Endothelial cell of umbilical vein (primary cell): ENCODE data around the gene POLR3A. TPM values are rescaled to one million over a fixed set of nuclear protein-coding genes. Genes with fewer than 3 reads are reported as not detected.

ENCODE experiments used
- BruUV-seq: library from RNA; stranded (reverse); fragments of 400-500 nt; replicated peaks from 2 replicates; lab custom pipeline; 2021; lab: Mats Ljungman, UMichigan
- CTCF ChIA-PET: fragments of 300-600, 350-600 bp; sonication (Branson Sonifier 250); formaldehyde crosslinking; loops from one replicate; lab custom pipeline; 2021; ENCODE audit warnings: antibody characterized with exemption, inconsistent platforms; lab: Charles Lee
- POLR2A ChIA-PET: fragments of 300-600, 350-600 bp; sonication (Branson Sonifier 250); formaldehyde crosslinking; loops from one replicate; lab custom pipeline; 2021; ENCODE audit warnings: antibody characterized with exemption, inconsistent platforms; lab: Charles Lee
- DNase-seq: peaks from one replicate; pipeline ENCODE4 v3.0.0-alpha.2; 2011; ENCODE audit warnings: low read depth, low spot score
- FAIRE-seq: peaks from 2 replicates; lab custom pipeline; 2011; peaks lifted over from hg19 to GRCh38; lab: Jason Lieb, UNC
- H2AFZ ChIP-seq: 2 replicates; pipeline ENCODE4 v1.6.0; 2012; ENCODE audit warnings: low read depth, low read length, control low read depth, inconsistent platforms
- H3K27ac ChIP-seq: 2 replicates; pipeline ENCODE4 v1.5.1; 2011; ENCODE audit warnings: low read depth, mild to moderate bottlenecking, control low read depth, low read length, moderate library complexity; ENCODE audit not compliant: insufficient read depth
- H3K27me3 ChIP-seq, 2 experiments: 2 replicates each; pipeline versions ENCODE4 v1.6.0 to v1.6.1; 2011; ENCODE audit warnings: low read length in 2 of 2, mixed read lengths in 1 of 2; ENCODE audit not compliant: control insufficient read depth in 2 of 2, insufficient read depth in 2 of 2
- H3K36me3 ChIP-seq, 2 experiments: 2 replicates in 1 of 2; 3 replicates in 1 of 2; pipeline ENCODE4 v1.5.1; 2011; ENCODE audit warnings: low read length in 2 of 2, mild to moderate bottlenecking in 1 of 2, moderate library complexity in 1 of 2; ENCODE audit not compliant: control insufficient read depth in 2 of 2, insufficient read depth in 2 of 2; ENCODE audit errors: extremely low read depth in 1 of 2
- H3K4me1 ChIP-seq: 3 replicates; pipeline ENCODE4 v1.5.1; 2011; ENCODE audit warnings: mild to moderate bottlenecking, low read length; ENCODE audit not compliant: control insufficient read depth, insufficient read depth; ENCODE audit errors: extremely low read depth
- H3K4me2 ChIP-seq: 2 replicates; pipeline ENCODE4 v1.6.1; 2011; ENCODE audit warnings: low read length, control low read depth, mixed read lengths; ENCODE audit not compliant: insufficient read depth
- H3K4me3 ChIP-seq, 3 experiments: fragments of 200-600 bp in 1 of 3; sonication (generic), shearing (Covaris generic) in 1 of 3; replicated peaks in 1 of 3; 2 replicates each; pipeline ENCODE4 v1.5.1; 2011 to 2016; ENCODE audit warnings: control low read depth in 3 of 3, low read length in 3 of 3, mild to moderate bottlenecking in 2 of 3, inconsistent platforms in 1 of 3, low read depth in 1 of 3, moderate library complexity in 1 of 3; ENCODE audit not compliant: insufficient read depth in 1 of 3
- H3K79me2 ChIP-seq: 2 replicates; pipeline ENCODE4 v1.6.0; 2012; ENCODE audit warnings: low read length, inconsistent platforms; ENCODE audit not compliant: control insufficient read depth, insufficient read depth
- H3K9ac ChIP-seq: replicated peaks from 2 replicates; pipeline ENCODE3; 2011; ENCODE audit warnings: low read length, control low read depth; ENCODE audit not compliant: insufficient read depth; ENCODE audit errors: extremely low read depth
- H3K9me1 ChIP-seq: replicated peaks from 3 replicates; pipeline ENCODE4 v1.6.0; 2011; ENCODE audit warnings: mild to moderate bottlenecking, low read length; ENCODE audit not compliant: control insufficient read depth, insufficient read depth; ENCODE audit errors: extremely low read depth
- H3K9me3 ChIP-seq: replicated peaks from 2 replicates; pipeline ENCODE4 v1.5.1; 2012; ENCODE audit warnings: low read length, inconsistent platforms; ENCODE audit not compliant: control insufficient read depth, insufficient read depth
- H4K20me1 ChIP-seq: replicated peaks from 2 replicates; pipeline ENCODE3; 2011; ENCODE audit warnings: mild to moderate bottlenecking, low read length; ENCODE audit not compliant: control insufficient read depth, insufficient read depth; ENCODE audit errors: extremely low read depth
- EZH2 ChIP-seq: IDR thresholded peaks from 2 replicates; pipeline ENCODE4 v1.6.1; 2012; ENCODE audit warnings: borderline replicate concordance, low read depth, mild to moderate bottlenecking, moderate library complexity, low read length, inconsistent platforms; ENCODE audit not compliant: severe bottlenecking
- FOS ChIP-seq: IDR thresholded peaks from 2 replicates; pipeline ENCODE4 v1.6.1; 2011; ENCODE audit warnings: mild to moderate bottlenecking, low read length, moderate library complexity, borderline replicate concordance; ENCODE audit not compliant: insufficient read depth
- GATA2 ChIP-seq: IDR thresholded peaks from 2 replicates; pipeline ENCODE4 v1.7.0; 2011; ENCODE audit warnings: low read depth, mild to moderate bottlenecking, moderate library complexity, mixed read lengths, low read length; ENCODE audit not compliant: insufficient read length, insufficient read depth
- JUN ChIP-seq: IDR thresholded peaks from 2 replicates; pipeline ENCODE4 v1.6.1; 2011; ENCODE audit warnings: borderline replicate concordance, low read depth; ENCODE audit not compliant: insufficient read length, insufficient read depth
- MYC ChIP-seq: IDR thresholded peaks from one replicate; pipeline ENCODE4 v1.6.1; 2011; ENCODE audit warnings: mild to moderate bottlenecking, low read depth, low read length
- POLR2A ChIP-seq: IDR thresholded peaks from 2 replicates; pipeline ENCODE4 v1.6.1; 2012; ENCODE audit warnings: low read depth, mild to moderate bottlenecking, control low read depth, low read length
- POLR2AphosphoS5 ChIP-seq: IDR thresholded peaks from 2 replicates; pipeline ENCODE4 v1.6.1; 2012; ENCODE audit warnings: low read depth, mild to moderate bottlenecking, control low read depth, low read length, moderate library complexity; ENCODE audit not compliant: insufficient read depth
- dilution Hi-C: fragments of 300-500 bp; cut with MboI; formaldehyde crosslinking; loops from one replicate; pipeline ENCODE4 v1.15.0; 2019; ENCODE audit warnings: low sequenced_read_pairs; ENCODE audit not compliant: extremely low pct_ligation_motif_present
- intact Hi-C: fragments of 100-400 bp; cut with micrococcal nuclease; formaldehyde crosslinking; loops from one replicate; pipeline ENCODE4 v1.10.0; 2022
- polyA plus RNA-seq, 4 experiments: library from polyadenylated mRNA; depleted of rRNA in 3 of 4; stranded (reverse) in 3 of 4; unstranded in 1 of 4; fragments of >200 nt; gene quantifications; 2 replicates each; pipeline versions ENCODE4 v1.2.1 to v1.2.3, GENCODE V29; 2011 to 2012; ENCODE audit warnings: missing spikeins in 1 of 4
- total RNA-seq: library from RNA; stranded (reverse); gene quantifications from 2 replicates; pipeline ENCODE4 v1.2.3, GENCODE V29; 2021
- TF ChIP-seq, protein P1 (sequence below), 2 donors: IDR thresholded peaks; 1 replicate in 1 of 2; 2 replicates in 1 of 2; pipeline ENCODE4 v1.5.1; 2011; ENCODE audit warnings: low read length in 2 of 2, mild to moderate bottlenecking in 2 of 2, moderate library complexity in 2 of 2, control low read depth in 1 of 2, inconsistent platforms in 1 of 2, low read depth in 1 of 2; ENCODE audit not compliant: insufficient read depth in 1 of 2; ENCODE audit errors: extremely low read depth in 1 of 2
- TF ChIP-seq, protein P2 (sequence below): IDR thresholded peaks from 2 replicates; pipeline ENCODE4 v1.6.1; 2011; ENCODE audit not compliant: insufficient read depth, insufficient read length

POLR3A gene
- total and polyA plus RNA-seq, 2 donors (not counting 3 experiments of a cell fraction or from before 2014, with no cell fraction given), result 9.5 to 25.3 TPM

DNA sequence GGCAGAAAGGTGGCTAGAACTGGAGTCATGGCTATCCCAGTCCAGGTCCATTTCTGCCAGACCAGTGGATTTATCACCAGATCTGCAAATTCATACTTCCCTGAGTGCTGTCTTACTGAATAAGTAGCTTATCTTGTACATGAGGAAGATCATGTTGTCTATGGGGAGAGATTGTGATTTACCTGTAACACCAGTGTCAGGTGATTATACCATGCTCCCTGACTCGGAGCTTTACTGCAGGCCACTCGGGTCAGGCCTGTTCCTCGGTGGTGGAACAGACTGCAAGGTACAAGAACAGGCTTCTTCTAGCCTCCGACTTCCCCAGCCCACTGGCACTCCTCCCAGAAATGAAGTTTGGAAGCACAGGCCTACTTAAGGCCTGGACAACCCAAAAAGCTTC lies 60.2 kb downstream of the POLR3A start:
- Histone ChIP-seq H3K27ac (no peak overlapping the region), H3K27me3 (no peaks in the 10 kb centered on the region), H3K4me2 (no peak overlapping the region), H3K9me3 (no peaks in the 10 kb centered on the region), H3K4me1 (peaks cover 7% of the 10 kb centered on the region), H3K9ac (no peak overlapping the region), H3K9me1 (no peaks in the 10 kb centered on the region), H3K4me3 (no peak overlapping the region), H2AFZ (no peak overlapping the region), H3K79me2 (no peaks in the 10 kb centered on the region), H3K36me3 (no peaks in the 10 kb centered on the region), H4K20me1 (no peaks in the 10 kb centered on the region)
- dilution Hi-C loops (no loop called here), intact Hi-C loops (no loop called here)
- TF ChIP-seq POLR2AphosphoS5, result no peak
- TF ChIP-seq MYC, result no peak
- no peak for TF ChIP-seq EZH2
- TF ChIP-seq, protein P1, sequence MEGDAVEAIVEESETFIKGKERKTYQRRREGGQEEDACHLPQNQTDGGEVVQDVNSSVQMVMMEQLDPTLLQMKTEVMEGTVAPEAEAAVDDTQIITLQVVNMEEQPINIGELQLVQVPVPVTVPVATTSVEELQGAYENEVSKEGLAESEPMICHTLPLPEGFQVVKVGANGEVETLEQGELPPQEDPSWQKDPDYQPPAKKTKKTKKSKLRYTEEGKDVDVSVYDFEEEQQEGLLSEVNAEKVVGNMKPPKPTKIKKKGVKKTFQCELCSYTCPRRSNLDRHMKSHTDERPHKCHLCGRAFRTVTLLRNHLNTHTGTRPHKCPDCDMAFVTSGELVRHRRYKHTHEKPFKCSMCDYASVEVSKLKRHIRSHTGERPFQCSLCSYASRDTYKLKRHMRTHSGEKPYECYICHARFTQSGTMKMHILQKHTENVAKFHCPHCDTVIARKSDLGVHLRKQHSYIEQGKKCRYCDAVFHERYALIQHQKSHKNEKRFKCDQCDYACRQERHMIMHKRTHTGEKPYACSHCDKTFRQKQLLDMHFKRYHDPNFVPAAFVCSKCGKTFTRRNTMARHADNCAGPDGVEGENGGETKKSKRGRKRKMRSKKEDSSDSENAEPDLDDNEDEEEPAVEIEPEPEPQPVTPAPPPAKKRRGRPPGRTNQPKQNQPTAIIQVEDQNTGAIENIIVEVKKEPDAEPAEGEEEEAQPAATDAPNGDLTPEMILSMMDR (IDR thresholded peaks at IDR 0.05; ENCODE audit: extremely low read depth in 1 of 2, insufficient read depth in 1 of 2, low read depth in 1 of 2, low read length in 2 of 2), result no peak
- no peak for TF ChIP-seq GATA2
- no peak for TF ChIP-seq JUN
- no peak for TF ChIP-seq FOS
- TF ChIP-seq, protein P2, sequence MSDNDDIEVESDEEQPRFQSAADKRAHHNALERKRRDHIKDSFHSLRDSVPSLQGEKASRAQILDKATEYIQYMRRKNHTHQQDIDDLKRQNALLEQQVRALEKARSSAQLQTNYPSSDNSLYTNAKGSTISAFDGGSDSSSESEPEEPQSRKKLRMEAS, result no peak
- TF ChIP-seq POLR2A, result no peak
- FAIRE-seq (no peak), DNase-seq (no peak)
- POLR2A ChIA-PET, result interaction anchor here (0.6 kb wide), 1 partner anchor 41 kb away, joined by 3 read pairs; no protein-coding TSS in a partner anchor
- CTCF ChIA-PET, result interaction anchor here (0.9 to 2.5 kb wide), 3 partner anchors 9 to 122 kb away, joined by 3 to 9 read pairs (median 3); no protein-coding TSS in a partner anchor
- no TSS peak for BruUV-seq
